Keratinocyte (primary cell): ENCODE data around the gene TPPP3. TPM values are rescaled to one million over a fixed set of nuclear protein-coding genes. Genes with fewer than 3 reads are reported as not detected.

ENCODE experiments used
- DNase-seq: peaks from one replicate; pipeline ENCODE4 v3.0.0-alpha.2; 2011; ENCODE audit warnings: low read depth, missing footprints, low spot score
- FAIRE-seq: peaks from 2 replicates; lab custom pipeline; 2011; peaks lifted over from hg19 to GRCh38; lab: Jason Lieb, UNC
- H2AFZ ChIP-seq: 2 replicates; pipeline ENCODE4 v1.6.0; 2012; ENCODE audit warnings: low read length, control low read depth, inconsistent platforms; ENCODE audit not compliant: control insufficient read depth
- H3K27ac ChIP-seq: 2 replicates; pipeline ENCODE4 v1.5.1; 2011; ENCODE audit warnings: low read length; ENCODE audit not compliant: control insufficient read depth, insufficient read depth
- H3K27me3 ChIP-seq: 3 replicates; pipeline ENCODE4 v1.6.0; 2011; ENCODE audit warnings: low read length; ENCODE audit not compliant: control insufficient read depth, insufficient read depth; ENCODE audit errors: extremely low read depth
- H3K36me3 ChIP-seq, 2 experiments: 2 replicates in 1 of 2; 3 replicates in 1 of 2; pipeline ENCODE4 v1.5.1; 2011; ENCODE audit warnings: low read length in 2 of 2, mild to moderate bottlenecking in 1 of 2; ENCODE audit not compliant: control insufficient read depth in 2 of 2, insufficient read depth in 2 of 2; ENCODE audit errors: extremely low read depth in 1 of 2
- H3K4me1 ChIP-seq: 3 replicates; pipeline ENCODE4 v1.5.1; 2011; ENCODE audit warnings: low read length; ENCODE audit not compliant: control insufficient read depth, insufficient read depth; ENCODE audit errors: extremely low read depth
- H3K4me2 ChIP-seq: 3 replicates; pipeline ENCODE4 v1.6.0; 2011; ENCODE audit warnings: low read depth, low read length; ENCODE audit not compliant: control insufficient read depth, insufficient read depth; ENCODE audit errors: extremely low read depth
- H3K4me3 ChIP-seq, 3 experiments: fragments of 200-600 bp in 1 of 3; sonication (generic) in 1 of 3; 2 replicates in 2 of 3; 3 replicates in 1 of 3; pipeline ENCODE4 v1.5.1; 2011 to 2016; ENCODE audit warnings: low read length in 3 of 3, mild to moderate bottlenecking in 3 of 3, control low read depth in 2 of 3, inconsistent platforms in 1 of 3, low read depth in 1 of 3, mixed read lengths in 1 of 3, mixed run types in 1 of 3, moderate library complexity in 1 of 3; ENCODE audit not compliant: control insufficient read depth in 2 of 3, insufficient read depth in 2 of 3; ENCODE audit errors: extremely low read depth in 1 of 3
- H3K79me2 ChIP-seq: 2 replicates; pipeline ENCODE4 v1.6.0; 2012; ENCODE audit warnings: low read length; ENCODE audit not compliant: control insufficient read depth, insufficient read depth
- H3K9ac ChIP-seq: 3 replicates; pipeline ENCODE4 v1.6.0; 2011; ENCODE audit warnings: low read length; ENCODE audit not compliant: control insufficient read depth, insufficient read depth; ENCODE audit errors: extremely low read depth
- H3K9me1 ChIP-seq: 3 replicates; pipeline ENCODE4 v1.6.0; 2011; ENCODE audit warnings: low read length; ENCODE audit not compliant: control insufficient read depth, insufficient read depth; ENCODE audit errors: extremely low read depth
- H3K9me3 ChIP-seq: 2 replicates; pipeline ENCODE4 v1.5.1; 2012; ENCODE audit warnings: low read depth, low read length; ENCODE audit not compliant: control insufficient read depth
- H4K20me1 ChIP-seq: 3 replicates; pipeline ENCODE4 v1.6.0; 2011; ENCODE audit warnings: low read length; ENCODE audit not compliant: control insufficient read depth, insufficient read depth; ENCODE audit errors: extremely low read depth
- CTCF ChIP-seq, 3 experiments: IDR thresholded peaks in 1 of 3; conservative IDR thresholded peaks in 1 of 3; optimal IDR thresholded peaks in 1 of 3; 2 replicates in 2 of 3; 3 replicates in 1 of 3; pipeline versions ENCODE3 to v1.5.1; 2011; ENCODE audit warnings: low read length in 3 of 3, mild to moderate bottlenecking in 3 of 3, moderate library complexity in 2 of 3, control low read depth in 1 of 3, inconsistent platforms in 1 of 3; ENCODE audit not compliant: insufficient read depth in 2 of 3; ENCODE audit errors: extremely low read depth in 1 of 3
- EZH2 ChIP-seq: IDR thresholded peaks from one replicate; pipeline ENCODE4 v1.6.1; 2012; ENCODE audit warnings: inconsistent platforms, mild to moderate bottlenecking, low read length, moderate library complexity
- dilution Hi-C: fragments of 300-500 bp; cut with MboI; formaldehyde crosslinking; loops from one replicate; pipeline ENCODE4 v1.7.0; 2020; ENCODE audit warnings: low sequenced_read_pairs; ENCODE audit not compliant: extremely low pct_ligation_motif_present
- polyA plus RNA-seq, 5 experiments: library from polyadenylated mRNA; depleted of rRNA in 3 of 5; stranded (reverse) in 3 of 5; stranded (forward) in 1 of 5; unstranded in 1 of 5; fragments of >200 nt; gene quantifications; 1 replicate in 1 of 5; 2 replicates in 3 of 5; 3 replicates in 1 of 5; pipeline versions ENCODE4 v1.2.1 to v1.2.3, GENCODE V29; 2011 to 2012; ENCODE audit warnings: missing spikeins in 2 of 5, low read depth in 1 of 5, low replicate concordance in 1 of 5
- small RNA-seq, 3 experiments: library from RNA; depleted of rRNA; stranded (forward); fragments of <200 nt; gene quantifications; one replicate each; pipeline ENCODE3, GENCODE V24; 2012; ENCODE audit warnings: low read depth in 3 of 3, low replicate concordance in 1 of 3; ENCODE audit not compliant: insufficient read length in 3 of 3

TPPP3 gene
- polyA plus RNA-seq, 1 donor (not counting 4 experiments of a cell fraction or from before 2014, with no cell fraction given) = 0.96 TPM

DNA sequence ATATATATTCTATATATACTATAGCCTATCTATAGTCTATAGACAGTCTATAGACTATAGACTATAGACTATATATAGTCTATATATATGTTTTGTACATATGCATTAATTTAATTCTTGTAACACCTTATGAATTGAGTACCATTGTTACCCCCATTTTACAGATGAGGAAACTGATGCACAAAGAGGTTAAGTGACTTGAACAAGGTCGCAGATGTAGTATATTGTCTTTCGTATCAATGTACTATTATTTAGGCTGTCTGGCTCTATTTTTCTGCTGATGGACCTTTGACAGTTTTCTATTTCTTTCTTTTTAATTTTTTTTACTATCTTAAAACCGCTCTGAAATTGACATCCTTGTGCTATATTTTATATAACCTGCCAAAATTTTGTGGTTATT lies 52.0 kb downstream of the TPPP3 start:
- TF ChIP-seq CTCF (optimal IDR thresholded peaks at IDR 0.05 in 1 of 3, IDR thresholded peaks at IDR 0.05 in 1 of 3, conservative IDR thresholded peaks at IDR 0.05 in 1 of 3; ENCODE audit: extremely low read depth in 1 of 3, insufficient read depth in 2 of 3, low read length in 3 of 3) (no peak), EZH2 (no peak)
- Histone ChIP-seq H3K27me3 (no peaks in the 10 kb centered on the region), H3K9ac (no peak overlapping the region), H3K27ac (no peak overlapping the region), H3K79me2 (no peaks in the 10 kb centered on the region), H4K20me1 (no peaks in the 10 kb centered on the region), H3K4me2 (no peak overlapping the region), H3K4me1 (no peaks in the 10 kb centered on the region), H3K4me3 (no peak overlapping the region), H3K9me1 (no peaks in the 10 kb centered on the region), H2AFZ (no peak overlapping the region), H3K9me3 (no peaks in the 10 kb centered on the region), H3K36me3 (no peaks in the 10 kb centered on the region)
- DNase-seq (no peak), FAIRE-seq (no peak)
- dilution Hi-C loops = no loop called here

Small RNA genes within 50 kb of the gene (small RNA-seq; reads per million reads assigned to genes)
- 0 reads per million in 3 experiments for gene RNU1-123P

Other genes with a start within 250 kb of the TPPP3 start
- 2.6 to 5.4 TPM (median 3.9 TPM) in 3 replicates for gene B3GNT9, start 242.5 kb downstream of the TPPP3 start, polyA plus RNA-seq
- gene TRADD, start 233.6 kb downstream of the TPPP3 start, polyA plus RNA-seq = 12.5 to 25.0 TPM (median 12.5 TPM) in 3 replicates
- 3.0 to 6.0 TPM (median 4.0 TPM) in 3 replicates for gene FBXL8, start 233.5 kb downstream of the TPPP3 start, polyA plus RNA-seq
- 4.3 to 10.7 TPM (median 4.9 TPM) in 3 replicates for gene HSF4, start 228.8 kb downstream of the TPPP3 start, polyA plus RNA-seq
- gene NOL3, start 223.0 kb downstream of the TPPP3 start, polyA plus RNA-seq = 10.5 to 18.1 TPM (median 16.8 TPM) in 3 replicates
- 9.0 to 15.0 TPM (median 13.3 TPM) in 3 replicates for gene MATCAP1, start 209.5 kb downstream of the TPPP3 start, polyA plus RNA-seq
- gene EXOC3L1, start 203.4 kb downstream of the TPPP3 start, polyA plus RNA-seq = not detected in 3 replicates
- 64.7 to 97.7 TPM (median 74.8 TPM) in 3 replicates for gene E2F4, start 201.3 kb downstream of the TPPP3 start, polyA plus RNA-seq
- gene ELMO3, start 194.4 kb downstream of the TPPP3 start, polyA plus RNA-seq = 21.0 to 38.7 TPM (median 23.4 TPM) in 3 replicates
- gene TMEM208, start 166.4 kb downstream of the TPPP3 start, polyA plus RNA-seq = 44.9 to 47.6 TPM (median 46.3 TPM) in 3 replicates
- 21.6 to 29.6 TPM (median 29.4 TPM) in 3 replicates for gene FHOD1, start 146.0 kb downstream of the TPPP3 start, polyA plus RNA-seq
- 0.51 to 0.68 TPM (median 0.62 TPM) in 3 replicates for gene SLC9A5, start 144.5 kb downstream of the TPPP3 start, polyA plus RNA-seq
- gene PLEKHG4, start 114.0 kb downstream of the TPPP3 start, polyA plus RNA-seq = 0.80 to 4.3 TPM (median 1.3 TPM) in 3 replicates
- gene KCTD19, start 66.8 kb downstream of the TPPP3 start, polyA plus RNA-seq = not detected in 3 replicates
- gene LRRC36, start 66.7 kb downstream of the TPPP3 start, polyA plus RNA-seq = not detected in 3 replicates
- gene ZDHHC1, start 23.0 kb upstream of the TPPP3 start, polyA plus RNA-seq = 1.1 to 3.2 TPM (median 1.8 TPM) in 3 replicates
- gene HSD11B2, start 37.6 kb upstream of the TPPP3 start, polyA plus RNA-seq = 0.59 to 2.4 TPM (median 0.93 TPM) in 3 replicates
- 97.1 to 199 TPM (median 117 TPM) in 3 replicates for gene ATP6V0D1, start 87.7 kb upstream of the TPPP3 start, polyA plus RNA-seq
- gene AGRP, start 90.0 kb upstream of the TPPP3 start, polyA plus RNA-seq = not detected in 3 replicates
- 4.1 to 19.4 TPM (median 5.3 TPM) in 3 replicates for gene RIPOR1, start 135.3 kb upstream of the TPPP3 start, polyA plus RNA-seq
- 15.2 to 31.7 TPM (median 21.4 TPM) in 3 replicates for gene CTCF, start 169.0 kb upstream of the TPPP3 start, polyA plus RNA-seq